Large intestine (tissue), 3 donors: ENCODE data around the gene RPL7A. TPM values are rescaled to one million over a fixed set of nuclear protein-coding genes. Genes with fewer than 3 reads are reported as not detected.

Source experiments
- DNase-seq, 2 donors: peaks; one replicate each; pipeline versions ENCODE4 v3.0.0 to v3.0.0-alpha.2; 2013
- H3K27ac ChIP-seq: one replicate; pipeline ENCODE4 v1.5.1; 2013; ENCODE audit warnings: low read length
- H3K27me3 ChIP-seq: 2 replicates; pipeline ENCODE4 v1.6.1; 2013; ENCODE audit warnings: low read length; ENCODE audit not compliant: control insufficient read depth, insufficient read depth
- H3K36me3 ChIP-seq: 2 replicates; pipeline ENCODE4 v1.6.1; 2013; ENCODE audit warnings: low read length; ENCODE audit not compliant: control insufficient read depth, insufficient read depth
- H3K4me1 ChIP-seq: one replicate; pipeline ENCODE4 v1.6.1; 2013; ENCODE audit warnings: low read length; ENCODE audit not compliant: control insufficient read depth, insufficient read depth
- H3K4me3 ChIP-seq: one replicate; pipeline ENCODE4 v1.5.1; 2013; ENCODE audit warnings: low read length
- H3K9me3 ChIP-seq: one replicate; pipeline ENCODE4 v1.6.1; 2013; ENCODE audit warnings: mild to moderate bottlenecking, low read depth, low read length, moderate library complexity; ENCODE audit not compliant: control insufficient read depth
- WGBS: methylation state at CpG from one replicate; pipeline ENCODE4 v1.1.5; 2013; ENCODE audit warnings: low lambda C conversion rate; ENCODE audit not compliant: insufficient coverage; 5-methylcytosine and 5-hydroxymethylcytosine counted together
- polyA plus RNA-seq: library from polyadenylated mRNA; unstranded; fragments of 120-200 nt; gene quantifications from one replicate; pipeline ENCODE4 v1.2.1, GENCODE V29; 2013

RPL7A gene
- polyA plus RNA-seq, 1 donor: 2,688 TPM

GRCh38 chr9:133367778-133368177 lies 19.8 kb downstream of the RPL7A start:
- DNase-seq: no peak
- H3K4me1 ChIP-seq: peaks cover 70% of the 10 kb centered on the region
- H3K4me3 ChIP-seq: no peak overlapping the region
- H3K27me3 ChIP-seq: no peaks in the 10 kb centered on the region
- WGBS: no CpG with 5 or more reads among the region's 10 CpGs
- H3K36me3 ChIP-seq: peaks cover 81% of the 10 kb centered on the region
- H3K9me3 ChIP-seq: no peaks in the 10 kb centered on the region
- peak overlapping the region; percentile 73 for H3K27ac ChIP-seq

- Histone ChIP-seq H3K9me3 (no peaks in the 10 kb centered on the region), H3K4me1 (peaks cover 75% of the 10 kb centered on the region), H3K36me3 (peaks cover 81% of the 10 kb centered on the region), H3K27ac (peak overlapping the region; percentile 73), H3K4me3 (no peak overlapping the region), H3K27me3 (no peaks in the 10 kb centered on the region)
- WGBS: 20% methylated on average over 1 of the region's 18 CpGs
- DNase-seq: peak; percentile 90 to 96
These were observed 20.3 kb downstream of the RPL7A start for GRCh38 chr9:133368249-133368881.

- H3K27ac ChIP-seq: peak overlapping the region; percentile 73
These were observed 21.4 kb downstream of the RPL7A start for GRCh38 chr9:133369422-133369821.

GRCh38 chr9:133369933-133370332 lies 21.9 kb downstream of the RPL7A start:
- Histone ChIP-seq H3K4me3 (no peak overlapping the region), H3K27me3 (no peaks in the 10 kb centered on the region), H3K36me3 (peaks cover 75% of the 10 kb centered on the region), H3K9me3 (no peaks in the 10 kb centered on the region), H3K4me1 (peaks cover 77% of the 10 kb centered on the region), H3K27ac (peak overlapping the region; percentile 73)
- DNase-seq: no peak
- WGBS: 88% methylated on average over 1 of the region's 7 CpGs

More at GRCh38 chr9:133369422-133369821, 21.4 kb downstream of the RPL7A start:
- WGBS: no CpG with 5 or more reads among the region's 6 CpGs
- Histone ChIP-seq H3K27me3 (no peaks in the 10 kb centered on the region), H3K9me3 (no peaks in the 10 kb centered on the region), H3K4me1 (peaks cover 79% of the 10 kb centered on the region), H3K4me3 (no peak overlapping the region), H3K36me3 (peaks cover 78% of the 10 kb centered on the region)
- DNase-seq: no peak

- peak overlapping the region; percentile 73 for H3K27ac ChIP-seq
- no peaks in the 10 kb centered on the region for H3K9me3 ChIP-seq
- 62% methylated on average over 3 of the region's 9 CpGs for WGBS
- no peaks in the 10 kb centered on the region for H3K27me3 ChIP-seq
- peaks cover 67% of the 10 kb centered on the region for H3K36me3 ChIP-seq
- no peak overlapping the region for H3K4me3 ChIP-seq
- no peak for DNase-seq
- H3K4me1 ChIP-seq: peaks cover 74% of the 10 kb centered on the region
These were observed 22.7 kb downstream of the RPL7A start for GRCh38 chr9:133370685-133371084.

- peaks cover 70% of the 10 kb centered on the region for H3K4me1 ChIP-seq
- H3K27ac ChIP-seq: peak overlapping the region; percentile 73
- WGBS: no CpG with 5 or more reads among the region's 12 CpGs
- H3K9me3 ChIP-seq: no peaks in the 10 kb centered on the region
- no peak for DNase-seq
- H3K4me3 ChIP-seq: no peak overlapping the region
- peaks cover 61% of the 10 kb centered on the region for H3K36me3 ChIP-seq
- H3K27me3 ChIP-seq: no peaks in the 10 kb centered on the region
These were observed 23.3 kb downstream of the RPL7A start for GRCh38 chr9:133371261-133371711.

- no CpG with 5 or more reads among the region's 7 CpGs for WGBS
These were observed 24.1 kb downstream of the RPL7A start for GRCh38 chr9:133372144-133372543.

GRCh38 chr9:133374612-133375115 lies 26.6 kb downstream of the RPL7A start:
- no peaks in the 10 kb centered on the region for H3K27me3 ChIP-seq
- H3K36me3 ChIP-seq: peaks cover 39% of the 10 kb centered on the region
- H3K9me3 ChIP-seq: peaks cover 3% of the 10 kb centered on the region
- peak overlapping the region; percentile 75 for H3K4me3 ChIP-seq
- WGBS: 67% methylated on average over 1 of the region's 12 CpGs
- no peak for DNase-seq
- H3K27ac ChIP-seq: peak overlapping the region; percentile 98
- peaks cover 44% of the 10 kb centered on the region for H3K4me1 ChIP-seq

More at GRCh38 chr9:133372144-133372543, 24.1 kb downstream of the RPL7A start:
- H3K27me3 ChIP-seq: no peaks in the 10 kb centered on the region
- no peak overlapping the region for H3K4me3 ChIP-seq
- peaks cover 67% of the 10 kb centered on the region for H3K4me1 ChIP-seq
- DNase-seq: no peak
- H3K36me3 ChIP-seq: peaks cover 53% of the 10 kb centered on the region
- H3K9me3 ChIP-seq: no peaks in the 10 kb centered on the region
- H3K27ac ChIP-seq: peak overlapping the region; percentile 8

- peaks cover 38% of the 10 kb centered on the region for H3K4me1 ChIP-seq
- no CpG with 5 or more reads among the region's 39 CpGs for WGBS
- H3K27me3 ChIP-seq: no peaks in the 10 kb centered on the region
- peak; percentile 88 to 94 for DNase-seq
- H3K4me3 ChIP-seq: peak overlapping the region; percentile 75
- peaks cover 34% of the 10 kb centered on the region for H3K36me3 ChIP-seq
- peak overlapping the region; percentile 98 for H3K27ac ChIP-seq
- H3K9me3 ChIP-seq: peaks cover 3% of the 10 kb centered on the region
These were observed 27.2 kb downstream of the RPL7A start for GRCh38 chr9:133375116-133375723.

- peak; percentile 97 to 99 for DNase-seq
- WGBS: no CpG with 5 or more reads among the region's 120 CpGs
- peaks cover 3% of the 10 kb centered on the region for H3K9me3 ChIP-seq
- peak within 1 kb of the TSS; percentile 75 for H3K4me3 ChIP-seq
- H3K36me3 ChIP-seq: peaks cover 27% of the 10 kb centered on the region
- H3K27me3 ChIP-seq: no peaks in the 10 kb centered on the region
- peak within 1 kb of the TSS; percentile 98 for H3K27ac ChIP-seq
- peaks cover 31% of the 10 kb centered on the region for H3K4me1 ChIP-seq
These were observed 28.0 kb downstream of the RPL7A start, which contains the start of the genes STKLD1 and SURF4 for GRCh38 chr9:133375724-133376654. STKLD1 (plus strand) TSS chr9:133376366; CDS start chr9:133376474, 108 bp downstream. SURF4 (minus strand) TSS chr9:133376060; CDS start chr9:133375969, 91 bp downstream.
